ENCODE measurements around the gene FAM3B.
A peak's percentile ranks its signal among the peaks of the same experiment; 100 is the strongest.
"Not testable (repeated sequence)": the region's sequence is repeated elsewhere in the genome, so short reads cannot be mapped to it uniquely, and the experiment has no call there.

FAM3B gene, protein sequence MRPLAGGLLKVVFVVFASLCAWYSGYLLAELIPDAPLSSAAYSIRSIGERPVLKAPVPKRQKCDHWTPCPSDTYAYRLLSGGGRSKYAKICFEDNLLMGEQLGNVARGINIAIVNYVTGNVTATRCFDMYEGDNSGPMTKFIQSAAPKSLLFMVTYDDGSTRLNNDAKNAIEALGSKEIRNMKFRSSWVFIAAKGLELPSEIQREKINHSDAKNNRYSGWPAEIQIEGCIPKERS

DNA sequence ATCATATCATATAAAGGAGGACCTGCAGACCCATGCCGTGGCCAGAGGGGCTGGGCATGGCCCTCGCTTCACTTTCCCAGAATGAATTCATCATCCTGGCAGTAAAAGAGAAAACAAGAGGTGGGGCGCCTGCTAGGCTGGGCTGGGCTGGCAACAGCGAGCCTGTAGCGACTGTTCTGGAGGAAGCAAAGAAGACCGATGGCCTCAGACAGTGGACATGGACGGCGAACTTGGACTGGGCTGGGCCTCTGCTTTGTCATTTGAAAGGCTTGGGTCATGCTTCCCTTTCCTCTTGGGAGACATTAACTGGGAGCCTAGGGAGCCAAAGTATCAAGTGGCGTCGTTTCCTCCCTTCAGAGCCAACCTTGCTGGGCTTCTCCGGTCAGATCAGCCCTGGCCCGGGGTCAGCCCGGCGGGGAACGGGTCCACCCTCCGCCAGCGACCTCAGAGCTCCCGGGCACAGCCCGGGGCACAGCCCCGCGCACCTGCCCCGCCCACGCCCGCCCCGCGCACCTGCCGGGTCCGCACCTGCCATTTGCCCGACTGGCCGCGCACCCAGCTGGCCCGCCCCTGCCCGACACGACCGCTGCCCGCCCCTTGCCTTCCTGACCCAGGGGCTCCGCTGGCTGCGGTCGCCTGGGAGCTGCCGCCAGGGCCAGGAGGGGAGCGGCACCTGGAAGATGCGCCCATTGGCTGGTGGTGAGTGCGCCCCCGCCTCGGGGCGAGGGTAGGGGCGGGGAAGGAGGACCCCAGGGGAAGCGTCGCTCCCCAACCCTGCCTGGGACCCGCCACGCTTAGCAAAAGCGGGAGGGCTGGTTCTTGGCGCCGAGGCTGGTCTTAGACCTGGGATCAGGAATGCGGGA, at the start of gene FAM3B:
Gene FAM3B (plus strand): TSS at position 602 of the 863 bp plus-strand sequence. CDS start 79 bp downstream, at position 681.
- no peak for DNase-seq

DNA sequence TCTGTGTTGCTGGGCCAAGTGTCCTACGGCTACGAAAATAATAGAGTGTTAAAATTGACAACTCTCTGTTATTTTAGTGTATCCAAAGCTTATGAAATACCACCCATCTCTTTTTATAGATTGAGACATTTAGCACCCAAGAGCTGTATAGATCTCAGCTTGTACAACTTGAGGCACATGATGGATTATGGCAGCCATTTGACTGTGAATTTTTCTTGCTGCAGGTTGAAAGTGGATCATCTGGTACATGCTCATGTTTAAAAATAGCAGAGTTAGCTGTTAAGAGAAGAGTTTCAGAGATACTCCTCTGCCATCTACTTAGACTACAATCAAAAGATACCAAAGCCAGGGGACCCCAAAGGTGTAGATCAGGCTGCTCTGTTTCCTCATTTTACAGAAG, 49.3 kb upstream of the FAM3B start:
- no peak for DNase-seq

DNA sequence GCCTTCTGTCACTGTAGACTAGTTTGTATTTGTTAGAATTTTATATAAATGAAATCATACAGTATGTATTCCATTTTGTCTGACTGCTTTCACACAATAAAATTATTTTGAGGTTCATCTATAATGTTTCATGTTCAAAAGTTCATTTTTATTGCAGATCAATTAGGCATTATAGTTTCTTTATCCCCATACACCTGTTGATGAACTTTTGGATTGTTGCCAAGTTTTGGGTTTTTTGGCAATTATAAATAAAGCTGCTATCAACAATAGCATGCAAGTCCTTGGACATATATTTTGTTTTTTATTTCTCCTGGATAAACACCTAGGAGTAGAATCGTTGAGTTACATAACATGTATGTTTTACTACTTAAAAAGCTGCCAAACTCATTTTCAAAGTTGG, 47.1 kb upstream of the FAM3B start:
- DNase-seq: no peak

DNA sequence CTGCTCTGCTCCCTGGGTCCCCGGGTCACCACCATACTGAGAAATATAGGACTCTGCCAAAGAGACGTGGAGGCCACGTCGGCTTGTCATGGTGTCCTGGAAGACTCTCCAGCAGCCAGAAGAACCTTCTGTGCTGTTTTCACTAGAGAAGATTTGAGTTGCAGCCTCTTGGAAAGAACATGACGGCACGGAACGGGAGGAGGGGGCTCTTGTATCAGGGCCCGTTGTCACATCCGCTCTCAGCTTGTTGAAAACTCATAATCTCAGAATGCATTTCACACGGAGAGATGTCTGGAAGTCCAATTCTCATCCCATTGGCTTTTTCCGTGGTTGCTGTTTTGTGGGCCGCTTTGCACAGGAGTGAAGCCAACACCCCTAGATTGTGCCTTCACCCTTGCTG, 39.4 kb upstream of the FAM3B start:
- DNase-seq: no peak

DNA sequence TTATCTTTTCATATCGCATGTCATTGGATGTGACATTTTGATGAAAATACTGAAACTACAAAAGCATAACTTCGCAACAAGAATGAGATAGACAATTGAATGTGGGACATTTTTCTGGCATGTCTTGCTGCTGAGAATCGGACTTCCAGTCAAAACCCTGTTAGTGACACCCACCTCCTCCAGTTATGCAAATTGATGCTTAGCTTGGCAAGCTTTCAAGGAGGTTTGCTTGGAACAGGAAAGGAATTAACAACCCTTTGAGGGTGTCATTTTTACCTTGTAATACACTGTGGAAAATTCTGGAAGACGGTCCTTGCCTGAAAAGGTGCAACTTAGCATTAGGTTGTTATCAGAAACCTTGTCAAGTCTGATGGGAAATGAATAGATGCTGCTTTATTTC, 38.8 kb upstream of the FAM3B start:
- DNase-seq: no peak

DNA sequence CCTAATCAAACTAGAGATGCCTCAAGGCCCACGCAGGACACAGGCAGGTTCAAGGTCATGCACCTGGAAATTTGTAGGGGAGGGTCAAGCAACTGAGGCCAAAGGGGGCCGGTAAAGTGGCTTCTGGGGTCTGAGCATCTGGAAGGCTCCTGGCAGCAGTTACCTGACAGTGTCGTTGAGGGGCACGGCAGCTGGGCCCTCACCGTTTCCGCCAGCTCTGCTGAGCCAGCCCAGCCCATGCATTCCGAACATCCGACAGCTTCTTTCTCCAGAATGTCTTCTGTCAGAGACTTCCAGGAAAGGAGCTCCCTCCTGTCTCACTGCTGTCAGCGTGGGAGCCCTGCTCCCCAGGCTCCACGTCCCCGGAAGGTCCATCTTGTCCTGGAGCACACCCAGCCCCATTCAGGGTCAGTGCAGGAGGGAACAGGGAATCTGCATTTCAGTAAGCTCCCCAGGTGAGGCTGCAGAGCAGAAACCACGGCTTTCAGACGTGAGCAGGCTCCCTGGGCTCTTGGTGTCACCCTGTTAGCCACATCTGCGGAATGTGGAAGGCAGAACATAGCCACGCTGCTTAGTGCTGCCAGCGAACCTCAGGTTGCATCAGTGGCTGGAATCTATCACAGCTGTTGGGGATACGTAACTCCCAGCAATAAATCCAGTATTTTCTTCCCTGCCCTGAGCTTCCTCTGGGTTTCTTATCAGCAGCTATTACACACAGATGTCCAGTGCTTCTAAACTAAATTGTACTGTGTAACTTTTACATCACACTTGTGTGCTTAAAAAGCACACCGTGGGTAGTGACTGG, 36.3 kb upstream of the FAM3B start:
- DNase-seq: no peak

DNA sequence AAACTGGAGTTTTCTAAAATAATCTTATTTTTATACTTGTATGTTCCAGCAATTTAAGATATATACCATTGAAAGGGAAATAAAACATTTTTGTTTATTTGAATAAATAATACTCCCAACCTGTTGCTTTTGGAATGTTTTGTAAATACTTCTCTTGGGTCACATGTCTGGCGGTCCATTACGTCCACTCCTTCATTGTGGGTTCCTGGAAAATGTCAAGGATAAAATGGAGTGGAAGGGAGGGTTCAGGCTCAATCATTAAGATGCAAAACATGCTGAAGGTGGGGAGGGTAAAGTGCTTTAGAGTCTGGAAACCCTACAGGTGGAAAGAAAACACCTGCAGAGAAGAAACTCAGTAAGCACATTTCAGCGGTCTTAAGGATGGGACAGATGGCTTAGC, 34.2 kb upstream of the FAM3B start:
- DNase-seq: no peak

DNA sequence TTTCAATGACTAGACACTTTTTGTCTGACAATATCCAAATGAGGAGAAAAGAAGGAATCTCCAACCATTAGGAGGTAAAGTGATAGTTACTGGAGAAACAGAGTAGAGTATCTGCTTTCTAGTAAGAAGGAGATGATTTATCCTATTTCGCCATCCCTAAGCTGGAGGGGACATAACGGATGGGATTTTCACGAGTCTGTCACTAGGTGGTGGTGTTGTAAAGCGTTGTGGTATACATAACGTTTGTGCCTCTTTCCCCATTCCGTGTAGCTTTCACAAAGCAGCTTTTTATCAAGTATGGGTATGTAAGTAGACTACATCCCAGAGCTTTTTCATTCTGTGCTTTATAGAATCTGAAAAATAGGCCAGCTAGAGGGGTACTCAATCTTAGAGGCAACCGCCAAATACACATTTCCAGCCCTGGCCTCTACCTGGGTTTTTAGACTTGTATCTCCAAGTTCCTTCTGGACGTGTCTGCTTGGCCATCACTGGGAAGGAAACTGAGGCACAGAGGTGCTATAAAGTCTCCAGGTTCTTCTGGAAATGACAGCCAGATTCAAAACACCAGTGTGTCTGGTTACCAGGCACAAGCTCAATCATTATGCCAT, 33.3 kb upstream of the FAM3B start:
- DNase-seq: peak; percentile 77

DNA sequence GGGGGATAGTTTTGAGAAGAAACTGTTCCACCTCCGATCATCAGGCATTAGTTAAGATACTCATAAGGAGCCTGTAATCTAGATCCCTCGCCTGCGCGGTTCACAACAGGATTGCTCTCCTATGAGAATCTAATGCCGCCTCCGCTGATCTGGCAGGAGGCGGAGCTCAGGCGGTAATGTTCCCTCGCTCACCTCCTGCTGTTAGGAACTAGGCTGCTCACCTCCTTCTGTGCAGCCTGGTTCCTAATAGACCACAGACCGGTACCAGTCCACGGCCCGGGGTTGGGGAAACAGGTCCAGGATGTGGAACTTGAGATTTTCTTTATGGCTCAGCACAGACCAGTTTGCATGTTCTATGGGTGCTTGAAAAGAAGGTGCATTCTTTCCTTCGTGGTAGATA, 27.2 kb upstream of the FAM3B start:
- DNase-seq: no peak

DNA sequence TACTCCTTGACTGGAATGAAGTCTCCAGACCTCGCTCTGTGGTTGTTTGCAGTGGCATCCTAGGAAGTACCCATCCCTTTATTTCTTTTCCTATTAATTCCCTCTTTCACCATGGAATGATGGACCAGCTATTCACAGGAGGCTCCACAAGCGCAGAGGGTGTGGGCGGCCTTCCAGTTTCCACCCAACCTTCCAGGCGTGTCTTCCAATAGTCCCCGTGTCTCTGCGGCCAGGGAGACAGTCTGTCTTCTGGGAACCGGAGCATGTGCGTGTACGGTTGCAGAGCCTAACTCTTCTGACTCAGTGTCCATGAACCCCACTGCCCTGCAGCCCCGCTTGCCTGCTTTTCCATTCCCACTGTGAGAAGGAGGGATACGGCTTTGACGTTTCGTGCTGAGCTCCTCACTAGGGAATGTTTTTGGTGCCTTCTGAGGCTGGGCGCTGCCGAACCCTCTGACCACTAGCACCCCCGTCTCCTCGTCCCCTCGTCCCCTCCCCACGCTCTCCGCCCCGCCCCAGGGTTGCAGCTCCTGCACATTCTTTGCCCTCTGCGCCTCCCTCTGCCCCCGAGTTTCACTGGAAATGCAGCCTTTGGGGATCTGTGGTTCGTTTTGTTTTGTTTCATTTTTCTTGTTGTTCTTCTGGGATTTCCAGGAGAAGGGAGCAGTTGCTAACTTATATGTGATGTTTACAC, 26.3 kb upstream of the FAM3B start:
- no peak for DNase-seq

DNA sequence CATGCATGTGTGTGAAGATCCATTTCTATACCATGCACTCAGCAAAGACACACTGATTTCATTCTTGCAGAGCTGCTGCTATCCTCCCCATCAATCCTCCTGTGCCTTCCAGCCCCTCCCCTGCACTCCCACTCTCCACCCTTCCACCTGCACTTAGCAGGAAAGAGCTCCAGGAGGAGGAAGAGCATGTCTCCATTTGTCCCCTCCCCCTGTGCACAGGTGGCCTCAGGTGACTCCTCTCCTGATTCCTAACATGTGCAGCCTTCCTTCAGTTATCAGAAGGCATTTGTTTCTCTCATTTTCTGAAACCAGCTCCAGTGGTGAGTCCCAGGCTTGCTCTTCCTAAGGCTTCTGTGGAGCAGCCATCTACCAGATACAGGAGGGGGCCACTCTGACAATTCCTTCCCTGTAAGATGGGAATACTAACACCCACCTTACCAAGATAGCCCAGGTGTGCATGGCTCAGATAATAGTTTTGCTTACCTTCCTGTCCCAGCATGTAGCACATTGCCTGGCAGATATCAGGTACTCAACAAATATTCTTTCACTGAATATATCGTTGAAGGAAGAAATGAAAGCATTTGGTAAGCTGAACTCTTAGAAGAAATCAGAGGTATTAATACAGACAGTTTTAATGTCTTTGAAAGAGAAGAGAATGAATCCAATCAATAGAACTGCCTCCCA, 21.9 kb upstream of the FAM3B start:
- DNase-seq: no peak

DNA sequence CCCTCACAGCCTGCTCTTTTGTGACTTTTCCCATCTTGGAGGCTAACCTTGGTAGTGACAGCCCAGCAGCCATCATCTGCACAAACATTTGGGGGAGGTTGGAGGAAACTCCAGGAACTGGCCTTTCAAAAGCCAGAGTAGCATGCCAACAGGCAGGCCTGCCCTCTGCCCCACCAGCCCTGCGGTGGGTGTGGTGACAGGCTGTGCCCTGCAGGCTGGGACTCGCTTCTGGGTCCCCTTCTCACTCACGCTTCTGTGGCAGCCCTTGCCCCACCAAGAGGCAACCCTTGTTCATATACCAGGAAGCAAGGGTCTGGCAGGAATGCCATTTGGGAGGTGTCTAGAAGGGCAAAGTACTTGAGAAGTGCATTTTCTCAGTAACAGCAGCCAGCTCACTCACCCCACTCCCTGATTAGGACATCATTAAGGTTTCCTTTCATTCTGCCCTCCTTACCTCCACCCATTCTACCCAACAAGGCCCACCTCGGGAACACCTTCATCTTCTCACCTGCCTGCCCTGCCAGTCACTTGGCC, 20.8 kb upstream of the FAM3B start:
- no peak for DNase-seq

DNA sequence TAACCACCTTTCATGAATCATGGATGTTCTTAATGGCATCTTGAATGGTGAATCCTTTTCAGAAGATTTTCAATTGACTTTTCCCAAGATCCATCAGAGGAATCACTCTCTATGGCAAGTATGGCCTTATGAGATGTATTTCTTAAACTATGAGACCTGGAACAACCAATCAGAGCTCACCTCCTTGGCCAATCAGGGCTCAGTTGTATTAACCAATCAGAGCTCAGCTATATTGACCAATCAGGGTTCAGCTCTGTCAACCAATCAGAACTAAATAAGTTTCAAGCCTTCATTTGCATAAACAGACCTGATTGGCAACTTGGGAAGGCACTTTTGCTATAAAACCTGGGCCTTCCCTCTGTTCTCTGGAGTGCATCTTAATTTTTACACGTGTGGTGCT, 13.6 kb upstream of the FAM3B start:
- no peak for DNase-seq

DNA sequence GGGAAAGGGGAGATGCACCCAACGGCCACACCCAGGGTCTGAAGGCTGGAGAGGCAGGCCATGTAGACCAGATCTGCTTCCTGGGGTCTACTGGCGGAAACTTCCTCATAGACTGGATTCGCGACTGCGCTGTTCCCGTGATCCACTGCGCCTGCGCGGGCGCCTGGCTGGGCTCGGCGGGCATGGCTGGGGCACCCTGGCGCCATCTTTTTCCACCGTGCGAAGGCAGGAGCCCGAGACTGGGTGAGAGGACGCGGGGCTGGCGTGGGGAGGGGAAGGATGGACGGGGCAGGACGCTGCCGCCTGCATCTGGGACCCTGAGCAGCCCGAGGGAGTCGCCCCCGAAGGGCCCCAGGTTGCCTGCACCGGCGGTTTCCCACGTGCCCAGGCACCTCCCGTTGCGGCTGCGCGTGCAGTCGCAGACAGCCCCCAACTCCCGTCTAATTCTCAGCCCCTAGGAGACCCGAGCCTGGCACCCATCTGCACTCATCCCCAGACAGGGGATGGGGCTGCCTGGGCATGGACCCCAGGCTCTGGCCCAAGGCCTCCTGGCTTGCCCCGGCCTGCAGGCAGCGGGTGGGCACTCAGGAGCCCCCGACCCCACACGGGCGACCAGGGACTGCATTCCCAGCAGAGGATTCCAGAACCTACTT, 12.4 kb upstream of the FAM3B start:
- no peak for DNase-seq

DNA sequence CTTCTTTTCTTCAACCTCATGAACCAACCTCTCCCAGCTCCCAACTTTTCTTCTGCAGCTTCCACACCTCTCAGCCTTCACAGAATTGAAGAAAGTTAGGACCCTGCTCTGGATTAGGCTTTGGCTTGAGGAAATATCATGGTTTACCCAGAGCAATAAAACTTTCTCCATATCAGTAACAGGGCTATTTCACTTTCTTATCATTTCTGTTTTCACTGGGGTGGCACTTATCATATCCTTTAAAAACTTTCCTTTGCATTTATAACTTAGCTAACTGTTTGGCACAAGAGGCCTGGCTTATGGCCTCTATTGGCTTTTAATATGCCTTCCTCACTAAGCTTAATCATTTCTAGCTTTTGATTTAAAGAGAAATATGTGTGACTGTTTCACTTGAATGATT, 9.4 kb upstream of the FAM3B start:
- no peak for DNase-seq

DNA sequence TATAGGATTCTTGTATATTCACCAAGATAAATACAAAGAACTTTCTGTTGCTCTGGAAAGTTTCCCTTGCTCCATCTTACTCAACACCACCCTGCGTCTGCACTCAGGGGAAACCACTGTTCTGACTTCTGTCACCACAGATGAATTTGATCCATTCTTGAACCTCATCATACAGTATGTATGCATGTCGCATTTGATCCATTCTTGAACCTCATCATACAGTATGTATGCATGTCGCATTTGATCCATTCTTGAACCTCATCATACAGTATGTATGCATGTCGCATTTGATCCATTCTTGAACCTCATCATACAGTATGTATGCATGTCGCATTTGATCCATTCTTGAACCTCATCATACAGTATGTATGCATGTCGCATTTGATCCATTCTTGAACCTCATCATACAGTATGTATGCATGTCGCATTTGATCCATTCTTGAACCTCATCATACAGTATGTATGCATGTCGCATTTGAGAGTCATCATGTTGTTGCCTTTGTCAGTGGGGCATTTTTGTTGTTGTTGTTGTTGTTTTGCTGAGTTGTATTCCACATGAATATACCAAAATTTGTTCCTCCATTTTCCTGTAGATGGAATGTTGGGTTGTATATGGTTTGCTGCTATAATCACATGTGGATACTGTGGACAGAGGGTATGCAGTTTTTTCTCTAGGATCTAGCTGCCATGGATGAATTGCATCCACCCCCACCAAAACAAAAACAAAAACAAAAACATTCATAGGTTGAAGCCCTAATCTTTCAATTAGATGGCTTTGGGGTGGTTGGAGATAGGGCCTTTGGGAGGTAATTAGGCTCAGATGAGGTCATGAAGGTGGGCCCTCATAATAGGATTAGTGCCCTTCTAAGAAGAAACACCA, 3.1 kb upstream of the FAM3B start:
- not testable (repeated sequence) for DNase-seq

DNA sequence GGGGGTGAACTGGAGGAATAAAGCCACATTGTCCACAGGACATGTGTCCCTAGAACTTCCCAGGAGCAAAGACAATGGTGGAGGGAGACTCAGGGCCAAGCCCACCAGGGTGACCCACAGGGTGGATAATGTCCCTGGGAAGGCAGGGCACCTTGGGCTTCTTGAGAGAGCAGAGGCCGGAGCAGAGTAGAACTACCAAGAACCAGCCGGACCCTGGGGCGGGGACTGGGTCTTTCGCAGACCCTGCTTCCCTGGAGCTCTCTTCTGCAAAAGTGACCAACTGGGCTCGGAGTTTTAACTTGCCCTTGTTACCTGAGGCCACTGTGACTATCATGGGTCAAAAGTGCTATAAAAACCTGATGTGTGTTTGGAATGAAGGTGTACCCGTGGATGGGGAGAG, 875 bp upstream of the FAM3B start:
- no peak for DNase-seq

DNA sequence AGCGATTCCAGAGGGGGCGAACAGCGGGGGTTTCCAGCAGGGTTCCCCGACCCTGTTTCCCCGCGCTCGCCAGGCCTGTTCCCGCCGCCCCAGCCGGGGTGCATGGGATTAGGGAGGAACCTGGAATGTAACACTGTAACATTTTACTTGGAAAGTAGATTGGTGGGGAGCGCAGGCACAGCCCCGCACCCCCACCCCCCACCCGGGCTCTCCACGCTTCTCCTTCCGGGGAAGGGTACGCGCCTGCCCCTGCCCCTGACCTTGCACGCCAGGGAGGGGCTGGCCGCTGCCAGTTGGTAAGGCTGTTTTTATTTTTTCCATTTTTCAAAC, 427 bp downstream of the FAM3B start:
- no peak for DNase-seq

DNA sequence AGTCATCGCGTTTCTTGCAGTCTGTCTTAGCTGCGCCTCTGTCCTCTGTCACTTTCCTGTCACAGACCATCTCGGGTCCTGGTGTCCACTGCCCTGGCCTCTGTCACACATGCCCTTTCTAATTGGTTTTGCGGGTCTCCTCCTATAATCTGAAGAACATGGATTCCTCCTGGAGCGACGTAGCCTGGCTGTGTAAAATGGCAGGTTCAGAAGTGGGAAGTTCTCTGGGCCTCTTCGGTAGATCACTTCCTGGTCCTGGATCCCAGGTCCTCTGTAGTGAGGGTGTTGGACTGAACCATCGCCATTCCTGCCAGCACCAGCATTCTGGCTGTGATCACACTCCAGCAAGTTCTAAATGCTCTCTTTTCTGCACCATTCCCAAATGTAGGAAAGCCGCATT, 857 bp downstream of the FAM3B start:
- DNase-seq: no peak

DNA sequence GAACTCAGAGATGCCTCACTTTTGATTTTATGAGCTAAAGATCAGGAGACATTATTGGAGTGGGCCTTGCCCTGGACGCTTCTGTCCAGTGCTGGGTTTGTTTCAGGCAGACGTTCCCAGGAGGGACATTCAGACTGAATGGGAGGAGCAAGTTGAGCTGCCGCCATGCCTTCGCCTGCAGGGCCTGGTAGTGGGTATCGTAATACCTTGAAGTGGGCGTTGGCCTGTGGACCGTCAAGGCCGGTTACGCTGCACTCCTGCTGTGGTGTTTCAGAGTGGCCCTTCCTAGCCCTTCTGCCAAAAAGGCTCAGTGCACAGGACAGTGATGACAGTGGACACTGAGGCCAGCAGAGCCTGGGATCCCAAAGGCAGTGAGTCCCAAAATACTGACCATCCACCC, 1.6 kb downstream of the FAM3B start:
- no peak for DNase-seq

Data from amniotic stem cell (primary cell).